ENCODE data around the gene HMGCR. TPM values are rescaled to one million over a fixed set of nuclear protein-coding genes. Genes with fewer than 3 reads are reported as not detected.
"Not testable (repeated sequence)": the region's sequence is repeated elsewhere in the genome, so short reads cannot be mapped to it uniquely, and the experiment has no call there.

HMGCR gene
- total RNA-seq, 1 experiment from 2014 or later = 22.0 TPM

- no peaks in the 10 kb centered on the region for H3K9me3 ChIP-seq (ENCODE audit: low read length)
- H3K4me1 ChIP-seq (ENCODE audit: insufficient read depth, low read length) = no peaks in the 10 kb centered on the region
- no peak overlapping the region for H2AFZ ChIP-seq (ENCODE audit: low read length)
- H3K4me3 ChIP-seq (ENCODE audit: low read length) = no peak overlapping the region
- DNase-seq (no peak), ATAC-seq (no peak)
- intact Hi-C loops (cut with micrococcal nuclease) = no loop called here
- no TSS peak for BruUV-seq (replicated peaks)
- TF ChIP-seq EZH2 (IDR thresholded peaks at IDR 0.05; ENCODE audit: low read length, unreplicated experiment) (no peak), CTCF (conservative IDR thresholded peaks at IDR 0.05; ENCODE audit: low read depth, low read length) (no peak), EZH2phosphoT487 (IDR thresholded peaks at IDR 0.05; ENCODE audit: borderline replicate concordance, low read length) (no peak)
- H3K9me2 ChIP-seq (replicated peaks; ENCODE audit: low read length) = no peaks in the 10 kb centered on the region
- no peaks in the 10 kb centered on the region for H4K20me1 ChIP-seq (ENCODE audit: low read length)
- no peaks in the 10 kb centered on the region for H3K27me3 ChIP-seq (ENCODE audit: low read length)
- H3F3A ChIP-seq (ENCODE audit: low read length, unreplicated experiment) = no peaks in the 10 kb centered on the region
- CTCF ChIA-PET = interaction anchor here (0.6 kb wide), 2 partner anchors 405 to 430 kb away, joined by 10 to 11 read pairs; no protein-coding TSS in a partner anchor
- POLR2A ChIA-PET (ENCODE audit: unreplicated experiment) = interaction anchor here (0.5 to 0.6 kb wide), 2 partner anchors 8 to 1702 kb away, joined by 3 to 6 read pairs; no protein-coding TSS in a partner anchor
- H3K79me2 ChIP-seq (ENCODE audit: low read length) = no peaks in the 10 kb centered on the region
- H3K36me3 ChIP-seq (ENCODE audit: low read depth, low read length) = no peaks in the 10 kb centered on the region
- H3K9ac ChIP-seq (ENCODE audit: low read length) = no peak overlapping the region
- H3K27ac ChIP-seq (ENCODE audit: low read length) = no peak overlapping the region
- no peak overlapping the region for H3K4me2 ChIP-seq (ENCODE audit: low read length)
Measured at GRCh38 chr5:75330404-75330803, 6.6 kb upstream of the HMGCR start.

- H3F3A ChIP-seq (ENCODE audit: low read length, unreplicated experiment) = no peaks in the 10 kb centered on the region
- POLR2A ChIA-PET (ENCODE audit: unreplicated experiment) = no interaction called here
- no peak overlapping the region for H3K27ac ChIP-seq (ENCODE audit: low read length)
- ATAC-seq = no peak
- H3K9me3 ChIP-seq (ENCODE audit: low read length) = no peaks in the 10 kb centered on the region
- H4K20me1 ChIP-seq (ENCODE audit: low read length) = no peaks in the 10 kb centered on the region
- H3K27me3 ChIP-seq (ENCODE audit: low read length) = no peaks in the 10 kb centered on the region
- H3K4me3 ChIP-seq (ENCODE audit: low read length) = no peak overlapping the region
- H3K36me3 ChIP-seq (ENCODE audit: low read depth, low read length) = no peaks in the 10 kb centered on the region
- TF ChIP-seq EZH2 (IDR thresholded peaks at IDR 0.05; ENCODE audit: low read length, unreplicated experiment) (no peak), EZH2phosphoT487 (IDR thresholded peaks at IDR 0.05; ENCODE audit: borderline replicate concordance, low read length) (no peak)
- CTCF ChIA-PET = interaction anchor here (0.9 kb wide), 1 partner anchor 9 kb away, joined by 3 read pairs; no protein-coding TSS in a partner anchor
- H3K79me2 ChIP-seq (ENCODE audit: low read length) = no peaks in the 10 kb centered on the region
- no peak for DNase-seq
- no TSS peak for BruUV-seq (replicated peaks)
- no peak overlapping the region for H3K9ac ChIP-seq (ENCODE audit: low read length)
- H2AFZ ChIP-seq (ENCODE audit: low read length) = no peak overlapping the region
- H3K9me2 ChIP-seq (replicated peaks; ENCODE audit: low read length) = no peaks in the 10 kb centered on the region
- no peak overlapping the region for H3K4me2 ChIP-seq (ENCODE audit: low read length)
- intact Hi-C loops (cut with micrococcal nuclease) = no loop called here
- H3K4me1 ChIP-seq (ENCODE audit: insufficient read depth, low read length) = peaks cover 4% of the 10 kb centered on the region; the same call in 1 of the 2 replicates
Measured at GRCh38 chr5:75331095-75332090, 5.6 kb upstream of the HMGCR start.

GRCh38 chr5:75333759-75334158 is 3.3 kb upstream of the HMGCR start:
- DNase-seq; H3K9me2 ChIP-seq (replicated peaks; ENCODE audit: low read length); ATAC-seq; H3F3A ChIP-seq (ENCODE audit: low read length, unreplicated experiment); H3K27me3 ChIP-seq (ENCODE audit: low read length); POLR2A ChIA-PET (ENCODE audit: unreplicated experiment); H2AFZ ChIP-seq (ENCODE audit: low read length); H3K9me3 ChIP-seq (ENCODE audit: low read length); H3K4me2 ChIP-seq (ENCODE audit: low read length); H3K4me3 ChIP-seq (ENCODE audit: low read length); H4K20me1 ChIP-seq (ENCODE audit: low read length); CTCF ChIA-PET; intact Hi-C loops (cut with micrococcal nuclease); H3K9ac ChIP-seq (ENCODE audit: low read length); BruUV-seq (replicated peaks); H3K36me3 ChIP-seq (ENCODE audit: low read depth, low read length); H3K4me1 ChIP-seq (ENCODE audit: insufficient read depth, low read length); H3K27ac ChIP-seq (ENCODE audit: low read length): not testable (repeated sequence)
- H3K79me2 ChIP-seq (ENCODE audit: low read length) = peaks cover 17% of the 10 kb centered on the region

GRCh38 chr5:75334413-75334812 is 2.6 kb upstream of the HMGCR start:
- H3K9me2 ChIP-seq (replicated peaks; ENCODE audit: low read length); POLR2A ChIA-PET (ENCODE audit: unreplicated experiment); H3K9me3 ChIP-seq (ENCODE audit: low read length); H3K4me3 ChIP-seq (ENCODE audit: low read length); H3K4me2 ChIP-seq (ENCODE audit: low read length); BruUV-seq (replicated peaks); CTCF ChIA-PET; DNase-seq; H3K9ac ChIP-seq (ENCODE audit: low read length); H3K27ac ChIP-seq (ENCODE audit: low read length); H2AFZ ChIP-seq (ENCODE audit: low read length); ATAC-seq; H3F3A ChIP-seq (ENCODE audit: low read length, unreplicated experiment); intact Hi-C loops (cut with micrococcal nuclease); H3K27me3 ChIP-seq (ENCODE audit: low read length); H3K36me3 ChIP-seq (ENCODE audit: low read depth, low read length): not testable (repeated sequence)
- peaks cover 24% of the 10 kb centered on the region for H3K79me2 ChIP-seq (ENCODE audit: low read length)
- H4K20me1 ChIP-seq (ENCODE audit: low read length) = peaks cover 11% of the 10 kb centered on the region; the same call in 1 of the 2 replicates
- H3K4me1 ChIP-seq (ENCODE audit: insufficient read depth, low read length) = peaks cover 12% of the 10 kb centered on the region

Data from PC-3 (cell line).